ENCODE results near the gene IFT122. TPM values are rescaled to one million over a fixed set of nuclear protein-coding genes. Genes with fewer than 3 reads are reported as not detected.

IFT122 gene
- total RNA-seq, 2 experiments from 2014 or later, result 15.6 to 34.0 TPM

- H3K4me1 Mint-ChIP-seq, result peaks cover 2% of the 10 kb centered on the region
- H3K9me3 Mint-ChIP-seq (ENCODE audit: low read depth), result no peaks in the 10 kb centered on the region
- no peaks in the 10 kb centered on the region for H3K36me3 Mint-ChIP-seq
- H3K27me3 Mint-ChIP-seq, result peaks cover 5% of the 10 kb centered on the region
- DNase-seq, result no peak
- H3K4me3 Mint-ChIP-seq, result no peak overlapping the region
- no peak overlapping the region for H3K27ac Mint-ChIP-seq
- no peak for ATAC-seq
- CTCF ChIA-PET, result no interaction called here
These were observed 20.5 kb upstream of the IFT122 start for GRCh38 chr3:129419476-129419875.

GRCh38 chr3:129421236-129421883, 18.7 kb upstream of the IFT122 start:
- CTCF ChIA-PET, result no interaction called here
- ATAC-seq, result no peak
- Mint-ChIP-seq H3K4me1 (peaks cover 2% of the 10 kb centered on the region), H3K27ac (no peak overlapping the region), H3K27me3 (peaks cover 2% of the 10 kb centered on the region), H3K9me3 (ENCODE audit: low read depth) (no peaks in the 10 kb centered on the region), H3K4me3 (no peak overlapping the region), H3K36me3 (no peaks in the 10 kb centered on the region)
- no peak for DNase-seq

- Mint-ChIP-seq H3K4me3 (no peak overlapping the region), H3K4me1 (peaks cover 2% of the 10 kb centered on the region), H3K27ac (no peak overlapping the region), H3K36me3 (no peaks in the 10 kb centered on the region), H3K9me3 (ENCODE audit: low read depth) (no peaks in the 10 kb centered on the region), H3K27me3 (peaks cover 2% of the 10 kb centered on the region)
- DNase-seq (no peak), ATAC-seq (no peak)
- CTCF ChIA-PET, result interaction anchor here (0.8 to 1.0 kb wide), 2 partner anchors 10 to 39 kb away, joined by 3 to 4 read pairs; no protein-coding TSS in a partner anchor
These were observed 17.9 kb upstream of the IFT122 start for GRCh38 chr3:129421988-129422745.

- Mint-ChIP-seq H3K4me1 (peaks cover 6% of the 10 kb centered on the region), H3K4me3 (no peak overlapping the region), H3K36me3 (no peaks in the 10 kb centered on the region), H3K27me3 (peaks cover 5% of the 10 kb centered on the region), H3K27ac (no peak overlapping the region), H3K9me3 (ENCODE audit: low read depth) (no peaks in the 10 kb centered on the region)
- CTCF ChIA-PET, result interaction anchor here (0.8 to 1.0 kb wide), 2 partner anchors 10 to 39 kb away, joined by 3 to 4 read pairs; no protein-coding TSS in a partner anchor
- ATAC-seq (no peak), DNase-seq (no peak)
These were observed 17.1 kb upstream of the IFT122 start for GRCh38 chr3:129422897-129423296.

- peaks cover 5% of the 10 kb centered on the region for H3K27me3 Mint-ChIP-seq
- no peak for DNase-seq
- H3K4me1 Mint-ChIP-seq, result peaks cover 20% of the 10 kb centered on the region
- no peak for ATAC-seq
- no peaks in the 10 kb centered on the region for H3K9me3 Mint-ChIP-seq (ENCODE audit: low read depth)
- H3K27ac Mint-ChIP-seq, result no peak overlapping the region
- no peak overlapping the region for H3K4me3 Mint-ChIP-seq
- H3K36me3 Mint-ChIP-seq, result peaks cover 2% of the 10 kb centered on the region
- CTCF ChIA-PET, result no interaction called here
These were observed 15.7 kb upstream of the IFT122 start for GRCh38 chr3:129424185-129424841.

- ATAC-seq, result no peak
- Mint-ChIP-seq H3K4me3 (no peak overlapping the region), H3K27me3 (peaks cover 5% of the 10 kb centered on the region), H3K27ac (no peak overlapping the region), H3K9me3 (ENCODE audit: low read depth) (no peaks in the 10 kb centered on the region), H3K4me1 (peaks cover 28% of the 10 kb centered on the region), H3K36me3 (peaks cover 8% of the 10 kb centered on the region)
- no peak for DNase-seq
- CTCF ChIA-PET, result no interaction called here
These were observed 14.8 kb upstream of the IFT122 start for GRCh38 chr3:129425213-129425612.

- ATAC-seq (no peak), DNase-seq (no peak)
- peaks cover 5% of the 10 kb centered on the region for H3K27me3 Mint-ChIP-seq
- H3K27ac Mint-ChIP-seq, result no peak overlapping the region
- H3K36me3 Mint-ChIP-seq, result peaks cover 10% of the 10 kb centered on the region
- CTCF ChIA-PET, result no interaction called here
- H3K4me1 Mint-ChIP-seq, result peaks cover 29% of the 10 kb centered on the region
- H3K4me3 Mint-ChIP-seq, result no peak overlapping the region
- no peaks in the 10 kb centered on the region for H3K9me3 Mint-ChIP-seq (ENCODE audit: low read depth)
These were observed 14.4 kb upstream of the IFT122 start for GRCh38 chr3:129425619-129426018.

- Mint-ChIP-seq H3K4me3 (peak overlapping the region; percentile 48), H3K9me3 (ENCODE audit: low read depth) (no peaks in the 10 kb centered on the region), H3K4me1 (peaks cover 48% of the 10 kb centered on the region), H3K27me3 (peaks cover 5% of the 10 kb centered on the region), H3K27ac (no peak overlapping the region), H3K36me3 (peaks cover 28% of the 10 kb centered on the region)
- DNase-seq (no peak), ATAC-seq (no peak)
- CTCF ChIA-PET, result interaction anchor here (1.2 to 1.5 kb wide), 3 partner anchors 14 to 44 kb away, joined by 3 to 6 read pairs (median 4); no protein-coding TSS in a partner anchor
These were observed 12.0 kb upstream of the IFT122 start for GRCh38 chr3:129428007-129428375.

- Mint-ChIP-seq H3K27ac (peak within 1 kb of the TSS; percentile 11), H3K9me3 (ENCODE audit: low read depth) (no peaks in the 10 kb centered on the region), H3K36me3 (peaks cover 31% of the 10 kb centered on the region), H3K4me3 (peak within 1 kb of the TSS; percentile 48), H3K27me3 (peaks cover 5% of the 10 kb centered on the region), H3K4me1 (peaks cover 49% of the 10 kb centered on the region)
- peak; percentile 91 for DNase-seq
- ATAC-seq, result peak; percentile 96
- CTCF ChIA-PET, result interaction anchor here (0.9 to 1.5 kb wide), 5 partner anchors 10 to 45 kb away, joined by 3 to 6 read pairs (median 5); partner anchors contain the start of gene MBD4
These were observed 11.5 kb upstream of the IFT122 start, which contains the start of gene EFCAB12 for GRCh38 chr3:129428376-129429079. Gene EFCAB12, minus strand, starts transcription at chr3:129428636. Its CDS starts 148 bp downstream, at chr3:129428488.

- Mint-ChIP-seq H3K4me3 (no peak overlapping the region), H3K27me3 (peaks cover 3% of the 10 kb centered on the region), H3K36me3 (peaks cover 37% of the 10 kb centered on the region), H3K4me1 (peaks cover 54% of the 10 kb centered on the region), H3K27ac (no peak overlapping the region), H3K9me3 (ENCODE audit: low read depth) (no peaks in the 10 kb centered on the region)
- DNase-seq, result no peak
- CTCF ChIA-PET, result interaction anchor here (0.9 to 1.5 kb wide), 4 partner anchors 9 to 46 kb away, joined by 3 to 6 read pairs (median 4); partner anchors contain the start of gene MBD4
- ATAC-seq, result peak; percentile 1
These were observed 11.0 kb upstream of the IFT122 start for GRCh38 chr3:129429080-129429451.

GRCh38 chr3:129429602-129430001, 10.4 kb upstream of the IFT122 start:
- Mint-ChIP-seq H3K4me1 (peaks cover 56% of the 10 kb centered on the region), H3K27me3 (peaks cover 3% of the 10 kb centered on the region), H3K4me3 (no peak overlapping the region), H3K9me3 (ENCODE audit: low read depth) (no peaks in the 10 kb centered on the region), H3K27ac (peak overlapping the region; percentile 60), H3K36me3 (peaks cover 40% of the 10 kb centered on the region)
- CTCF ChIA-PET, result interaction anchor here (0.9 to 1.5 kb wide), 4 partner anchors 9 to 46 kb away, joined by 3 to 6 read pairs (median 4); partner anchors contain the start of gene MBD4
- ATAC-seq (no peak), DNase-seq (no peak)

GRCh38 chr3:129432036-129432435, 8.0 kb upstream of the IFT122 start:
- no peaks in the 10 kb centered on the region for H3K9me3 Mint-ChIP-seq (ENCODE audit: low read depth)
- H3K4me1 Mint-ChIP-seq, result peaks cover 77% of the 10 kb centered on the region
- peak overlapping the region; percentile 58 for H3K27ac Mint-ChIP-seq
- no peak for ATAC-seq
- H3K4me3 Mint-ChIP-seq, result no peak overlapping the region
- CTCF ChIA-PET, result interaction anchor here (1.2 to 1.6 kb wide), 2 partner anchors 9 to 16 kb away, joined by 3 to 4 read pairs; no protein-coding TSS in a partner anchor
- no peak for DNase-seq
- H3K36me3 Mint-ChIP-seq, result peaks cover 58% of the 10 kb centered on the region
- H3K27me3 Mint-ChIP-seq, result peaks cover 3% of the 10 kb centered on the region

- ATAC-seq (no peak), DNase-seq (no peak)
- H3K9me3 Mint-ChIP-seq (ENCODE audit: low read depth), result no peaks in the 10 kb centered on the region
- CTCF ChIA-PET, result interaction anchor here (1.2 to 1.6 kb wide), 2 partner anchors 10 to 15 kb away, joined by 3 to 4 read pairs; no protein-coding TSS in a partner anchor
- peaks cover 78% of the 10 kb centered on the region for H3K4me1 Mint-ChIP-seq
- peaks cover 62% of the 10 kb centered on the region for H3K36me3 Mint-ChIP-seq
- H3K4me3 Mint-ChIP-seq, result no peak overlapping the region
- no peaks in the 10 kb centered on the region for H3K27me3 Mint-ChIP-seq
- H3K27ac Mint-ChIP-seq, result peak overlapping the region; percentile 16
These were observed 7.4 kb upstream of the IFT122 start for GRCh38 chr3:129432671-129433070.
